SK-N-MC (cell line): Measurements from ENCODE around the gene CCDC74A.
"Not testable (repeated sequence)": the region's sequence is repeated elsewhere in the genome, so short reads cannot be mapped to it uniquely, and the experiment has no call there.

Source experiments
- EZH2 ChIP-seq: fragments of 200-600 bp; sonication (generic); IDR thresholded peaks from one replicate; pipeline ENCODE4 v1.6.1; 2017; ENCODE audit warnings: antibody characterized with exemption
- POLR2AphosphoS5 ChIP-seq: IDR thresholded peaks from 2 replicates; pipeline ENCODE4 v1.6.1; 2012; ENCODE audit warnings: mild to moderate bottlenecking, low read depth, low read length, borderline replicate concordance

GRCh38 chr2:131534965-131535364 is 7.3 kb downstream of the CCDC74A start:
- not testable (repeated sequence) for TF ChIP-seq POLR2AphosphoS5, EZH2
